Stimulated activated CD8-positive, alpha-beta memory T cell treated with anti-CD3 and anti-CD28 coated beads, Interleukin-12 subunit alpha, Interleukin-12 subunit beta, amount 100 ng/mL, for 1 hour (primary cell): Measurements from ENCODE around the gene AFF2.

Experiments used
- DNase-seq: peaks from one replicate; pipeline ENCODE4 v3.0.0-alpha.2; 2020; ENCODE audit warnings: low read depth

AFF2 gene

DNA sequence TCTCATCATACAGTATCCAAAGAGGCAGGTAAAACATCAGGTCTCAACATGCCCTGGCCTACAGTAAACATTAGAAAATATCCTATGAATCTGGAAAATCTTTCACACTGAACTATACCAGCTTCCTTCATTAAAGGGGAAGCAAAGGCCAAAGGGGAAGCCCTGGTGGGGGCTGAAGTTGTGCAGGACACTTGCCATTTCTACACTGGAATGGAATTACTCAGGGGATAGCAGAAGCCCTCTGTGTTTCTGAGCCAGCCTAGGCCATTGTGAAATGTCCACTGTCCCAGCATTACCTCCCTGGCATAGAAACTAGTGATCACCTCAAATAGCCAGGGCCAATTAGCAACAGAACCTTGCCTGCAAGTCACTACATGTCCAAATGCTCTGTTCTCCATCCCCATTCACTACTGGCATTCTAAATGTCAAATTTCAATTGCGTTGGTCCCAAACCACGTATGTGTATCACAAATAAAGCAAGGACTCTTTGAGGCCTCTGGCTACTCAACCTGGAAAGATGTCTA is 429.9 kb downstream of the AFF2 start:
- no peak for DNase-seq

- DNase-seq: no peak
Observed at GRCh38 chrX:148933881-148934280, 433.5 kb downstream of the AFF2 start.

DNA sequence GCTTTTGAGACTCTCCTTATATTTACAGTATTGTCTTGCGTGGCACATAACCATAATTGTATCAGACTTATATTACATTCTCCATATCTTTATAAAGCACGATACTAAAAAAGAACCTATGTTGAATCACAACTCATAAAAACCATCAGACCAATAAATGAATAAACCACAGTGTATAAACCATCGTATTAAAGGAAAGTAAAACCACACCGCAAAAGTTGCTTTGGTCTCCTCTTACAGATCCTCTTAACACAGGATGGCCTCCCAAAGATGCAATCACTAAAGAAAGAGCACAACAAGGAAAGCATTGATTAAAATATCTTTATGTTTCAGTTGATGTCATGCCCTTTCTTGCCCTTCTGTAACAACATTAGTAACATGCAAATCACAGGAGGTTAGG is 437.9 kb downstream of the AFF2 start:
- DNase-seq: no peak

GRCh38 chrX:148940411-148940996 is 440.1 kb downstream of the AFF2 start:
- DNase-seq: no peak

- DNase-seq: no peak
Observed at GRCh38 chrX:148942754-148943153, 442.3 kb downstream of the AFF2 start.

- DNase-seq: no peak
Observed at GRCh38 chrX:148947399-148947975, 447.1 kb downstream of the AFF2 start.

DNA sequence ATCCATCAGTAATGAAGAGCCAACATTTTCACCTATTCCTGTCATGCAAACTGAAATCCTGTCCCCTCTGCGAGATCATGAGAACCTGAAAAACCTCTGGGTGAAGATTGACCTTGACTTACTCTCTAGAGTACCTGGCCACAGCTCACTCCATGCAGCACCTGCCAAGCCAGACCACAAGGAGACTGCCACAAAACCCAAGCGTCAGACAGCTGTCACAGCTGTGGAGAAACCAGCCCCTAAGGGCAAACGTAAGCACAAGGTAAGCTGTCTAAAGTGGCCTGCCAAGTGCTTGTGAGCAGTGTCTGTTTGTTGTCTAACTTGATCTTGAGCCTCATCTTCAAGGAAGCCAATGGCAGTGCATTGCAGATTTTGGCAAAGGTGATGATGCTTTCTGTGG is 455.9 kb downstream of the AFF2 start:
- DNase-seq: no peak

GRCh38 chrX:148958901-148959300 is 458.5 kb downstream of the AFF2 start:
- no peak for DNase-seq

- DNase-seq: no peak
Observed at GRCh38 chrX:148960060-148960459, 459.6 kb downstream of the AFF2 start.

DNA sequence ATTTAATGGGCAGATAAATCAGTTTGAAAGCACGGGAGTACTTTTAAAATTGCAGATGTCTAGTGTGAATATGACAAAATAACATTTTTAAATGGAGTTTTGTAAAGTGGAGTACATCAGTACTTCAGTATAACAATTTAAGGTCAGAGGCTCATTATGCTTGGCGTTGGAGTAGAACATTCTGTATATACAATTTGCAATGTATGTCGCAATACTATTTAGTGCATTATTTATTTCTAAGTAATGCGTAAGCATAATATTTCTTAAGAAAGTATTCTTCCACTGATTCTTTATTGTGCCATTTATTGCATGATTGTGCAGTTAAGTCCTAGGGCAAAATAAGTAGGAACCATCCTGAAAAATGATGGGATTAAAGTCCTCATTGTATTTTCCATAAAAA is 461.6 kb downstream of the AFF2 start:
- no peak for DNase-seq

- DNase-seq: no peak
Observed at GRCh38 chrX:148976571-148977400, 476.4 kb downstream of the AFF2 start.

DNA sequence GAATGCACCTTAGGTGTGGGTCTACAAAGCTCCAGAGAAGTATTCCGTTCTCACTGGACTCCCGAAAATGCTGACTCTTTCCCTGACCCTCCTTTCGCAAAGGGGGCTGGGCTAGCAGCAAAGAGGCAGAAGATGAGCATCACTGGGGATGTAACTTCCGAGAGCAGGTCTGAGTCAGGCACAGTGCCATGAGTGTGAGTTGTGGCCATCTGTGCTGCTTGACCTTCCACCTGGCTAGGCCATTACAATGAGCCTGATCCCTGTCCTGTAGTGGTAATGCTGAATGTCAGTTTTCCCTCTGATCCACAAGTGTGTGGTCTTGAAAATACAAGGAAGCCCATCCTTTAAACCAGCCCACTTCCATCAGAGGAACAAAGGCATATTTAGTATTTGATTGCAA is 479.4 kb downstream of the AFF2 start:
- no peak for DNase-seq

DNA sequence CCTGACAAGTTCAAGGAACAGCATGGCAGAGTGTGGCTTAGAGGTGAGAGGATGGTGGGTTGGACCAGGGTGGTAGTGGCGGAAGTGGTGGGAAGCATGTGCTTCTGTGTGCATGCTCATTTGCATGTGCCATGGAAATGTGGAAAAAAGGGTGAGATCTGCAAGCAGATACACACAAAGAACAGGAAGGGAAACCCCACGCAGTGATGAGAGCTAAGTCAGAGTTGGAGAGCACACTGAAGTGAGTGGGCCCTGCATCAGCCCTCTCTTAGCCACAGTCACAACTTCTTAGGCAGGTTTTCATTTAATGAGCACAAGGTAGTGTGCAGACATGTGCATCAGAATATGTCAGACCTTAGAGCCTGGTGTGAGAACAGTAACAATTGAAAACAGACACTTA is 483.8 kb downstream of the AFF2 start:
- no peak for DNase-seq

DNA sequence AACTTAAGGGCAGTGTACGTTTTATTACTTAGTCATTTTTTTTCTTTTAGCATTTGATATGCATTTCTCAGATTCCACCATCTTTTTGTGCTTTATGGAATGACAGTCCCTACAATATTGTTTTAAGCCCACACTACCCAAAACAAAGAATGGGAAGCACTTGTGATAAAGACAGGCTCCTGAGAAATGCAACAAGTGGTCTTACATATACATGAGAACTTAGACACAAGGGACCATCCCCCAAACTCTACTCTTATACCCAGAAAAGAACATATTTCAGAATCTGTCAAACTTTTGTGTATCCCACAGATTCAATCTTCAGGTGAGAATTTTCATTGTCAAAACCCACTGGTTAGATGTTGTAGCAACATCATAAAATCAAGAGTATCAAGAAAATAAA is 491.1 kb downstream of the AFF2 start:
- no peak for DNase-seq

DNA sequence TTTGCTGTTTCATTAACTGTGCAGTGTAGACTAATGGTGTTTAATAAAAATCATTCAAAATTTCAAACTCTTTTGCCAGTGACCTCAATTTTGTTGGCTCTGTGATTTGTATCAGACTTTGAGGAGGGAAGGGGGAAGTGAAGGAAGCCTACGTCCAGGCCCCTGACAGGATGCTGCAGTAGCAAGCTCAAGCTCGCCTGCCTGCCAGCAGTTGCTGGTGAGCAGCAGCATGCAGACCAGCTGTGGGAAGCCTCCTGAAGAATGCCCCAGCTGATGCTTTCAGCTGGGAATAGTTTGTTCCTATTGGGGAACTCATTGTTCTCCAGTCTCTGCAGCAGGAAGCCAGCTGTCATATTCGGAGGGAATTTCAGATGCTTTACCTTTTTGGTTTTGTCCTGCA is 495.2 kb downstream of the AFF2 start:
- no peak for DNase-seq

- no peak for DNase-seq
Observed at GRCh38 chrX:149002320-149002719, 501.9 kb downstream of the AFF2 start.

GRCh38 chrX:149003863-149004660 is 503.6 kb downstream of the AFF2 start:
- DNase-seq: no peak

GRCh38 chrX:149004936-149005335 is 504.5 kb downstream of the AFF2 start:
- no peak for DNase-seq

DNA sequence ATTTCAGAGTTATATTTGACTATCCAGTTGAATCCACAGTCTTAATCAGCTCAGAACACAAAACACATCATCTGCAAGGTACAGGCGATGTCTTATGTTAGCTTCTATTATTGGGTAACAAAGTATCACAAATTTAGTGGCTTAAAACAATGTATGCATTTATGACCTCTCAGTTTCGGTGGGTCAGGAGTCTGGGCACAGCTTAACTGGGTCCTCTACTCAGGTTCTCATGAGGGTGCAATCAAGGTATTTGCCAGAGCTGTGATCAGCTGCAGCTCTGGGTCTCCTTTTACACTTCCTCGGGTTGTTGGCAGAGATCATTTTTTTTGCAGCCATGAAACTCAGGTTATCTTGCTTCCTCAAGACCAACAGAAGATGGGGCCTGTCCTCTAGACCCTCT is 505.8 kb downstream of the AFF2 start:
- no peak for DNase-seq

- no peak for DNase-seq
Observed at GRCh38 chrX:149007423-149007822, 507.0 kb downstream of the AFF2 start.

GRCh38 chrX:149010013-149010852 is 509.8 kb downstream of the AFF2 start:
- no peak for DNase-seq

DNA sequence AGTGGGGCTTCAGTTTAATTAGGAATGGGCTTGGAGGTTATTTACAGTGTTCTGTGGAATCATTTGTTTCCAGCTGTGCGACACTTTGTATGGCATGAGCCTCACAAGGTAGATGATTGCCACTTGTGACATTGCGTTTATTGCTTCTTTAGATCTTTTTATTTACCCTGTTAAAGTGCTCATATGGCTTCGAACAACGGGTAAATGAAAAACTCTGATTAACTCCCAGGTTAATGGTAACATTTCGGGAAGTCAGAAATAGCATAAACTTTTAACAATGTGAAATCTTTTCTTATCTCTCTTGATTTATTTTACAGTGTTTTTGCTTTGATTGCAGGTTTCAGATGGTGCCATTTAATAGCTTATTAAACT is 510.4 kb downstream of the AFF2 start:
- DNase-seq: no peak
